ENCODE results near the gene RNU1-2.
"Not testable (repeated sequence)": the region's sequence is repeated elsewhere in the genome, so short reads cannot be mapped to it uniquely, and the experiment has no call there.

GRCh38 chr1:16912742-16913141 is 17.0 kb downstream of the RNU1-2 start:
- TF ChIP-seq, protein P1, sequence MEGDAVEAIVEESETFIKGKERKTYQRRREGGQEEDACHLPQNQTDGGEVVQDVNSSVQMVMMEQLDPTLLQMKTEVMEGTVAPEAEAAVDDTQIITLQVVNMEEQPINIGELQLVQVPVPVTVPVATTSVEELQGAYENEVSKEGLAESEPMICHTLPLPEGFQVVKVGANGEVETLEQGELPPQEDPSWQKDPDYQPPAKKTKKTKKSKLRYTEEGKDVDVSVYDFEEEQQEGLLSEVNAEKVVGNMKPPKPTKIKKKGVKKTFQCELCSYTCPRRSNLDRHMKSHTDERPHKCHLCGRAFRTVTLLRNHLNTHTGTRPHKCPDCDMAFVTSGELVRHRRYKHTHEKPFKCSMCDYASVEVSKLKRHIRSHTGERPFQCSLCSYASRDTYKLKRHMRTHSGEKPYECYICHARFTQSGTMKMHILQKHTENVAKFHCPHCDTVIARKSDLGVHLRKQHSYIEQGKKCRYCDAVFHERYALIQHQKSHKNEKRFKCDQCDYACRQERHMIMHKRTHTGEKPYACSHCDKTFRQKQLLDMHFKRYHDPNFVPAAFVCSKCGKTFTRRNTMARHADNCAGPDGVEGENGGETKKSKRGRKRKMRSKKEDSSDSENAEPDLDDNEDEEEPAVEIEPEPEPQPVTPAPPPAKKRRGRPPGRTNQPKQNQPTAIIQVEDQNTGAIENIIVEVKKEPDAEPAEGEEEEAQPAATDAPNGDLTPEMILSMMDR (IDR thresholded peaks at IDR 0.05): not testable (repeated sequence)
- TF ChIP-seq POLR2A, EP300 (IDR thresholded peaks at IDR 0.05): not testable (repeated sequence)

Data from ovary (tissue), 3 donors.